ENCODE measurements around the gene POLR3A. TPM values are rescaled to one million over a fixed set of nuclear protein-coding genes. Genes with fewer than 3 reads are reported as not detected.
A peak's percentile ranks its signal among the peaks of the same experiment; 100 is the strongest.
"Not testable (repeated sequence)": the region's sequence is repeated elsewhere in the genome, so short reads cannot be mapped to it uniquely, and the experiment has no call there.

The POLR3A gene
- total RNA-seq, 2 experiments from 2014 or later: 17.7 to 20.8 TPM

DNA sequence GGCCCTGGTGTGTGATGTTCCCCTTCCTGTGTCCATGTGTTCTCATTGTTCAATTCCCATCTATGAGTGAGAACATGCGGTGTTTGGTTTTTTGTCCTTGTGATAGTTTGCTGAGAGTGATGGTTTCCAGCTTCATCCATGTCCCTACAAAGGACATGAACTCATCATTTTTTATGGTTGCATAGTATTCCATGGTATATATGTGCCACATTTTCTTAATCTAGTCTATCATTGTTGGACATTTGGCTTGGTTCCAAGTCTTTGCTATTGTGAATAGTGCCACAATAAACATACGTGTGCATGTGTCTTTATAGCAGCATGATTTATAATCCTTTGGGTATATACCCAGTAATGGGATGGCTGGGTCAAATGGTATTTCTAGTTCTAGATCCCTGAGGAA is 35.6 kb upstream of the POLR3A start:
- DNase-seq; H3K36me3 Mint-ChIP-seq; H3K4me3 Mint-ChIP-seq; H3K27me3 Mint-ChIP-seq; H3K9me3 Mint-ChIP-seq (ENCODE audit: low read depth); H3K27ac Mint-ChIP-seq; ATAC-seq: not testable (repeated sequence)
- CTCF ChIA-PET: interaction anchor here (0.6 kb wide), 1 partner anchor 74 kb away, joined by 3 read pairs; no protein-coding TSS in a partner anchor
- peaks cover 34% of the 10 kb centered on the region for H3K4me1 Mint-ChIP-seq

GRCh38 chr10:78063236-78063635 is 33.9 kb upstream of the POLR3A start:
- H3K36me3 Mint-ChIP-seq: no peaks in the 10 kb centered on the region
- H3K4me3 Mint-ChIP-seq: no peak overlapping the region
- no peak overlapping the region for H3K27ac Mint-ChIP-seq
- H3K27me3 Mint-ChIP-seq: no peaks in the 10 kb centered on the region
- CTCF ChIA-PET: interaction anchor here (1.2 to 3.2 kb wide), 2 partner anchors 17 to 594 kb away, joined by 3 to 22 read pairs; no protein-coding TSS in a partner anchor
- no peak for ATAC-seq
- H3K9me3 Mint-ChIP-seq (ENCODE audit: low read depth): no peaks in the 10 kb centered on the region
- H3K4me1 Mint-ChIP-seq: peaks cover 34% of the 10 kb centered on the region
- no peak for DNase-seq

GRCh38 chr10:78062296-78062695 is 33.0 kb upstream of the POLR3A start:
- Mint-ChIP-seq H3K27me3 (no peaks in the 10 kb centered on the region), H3K4me3 (peak overlapping the region; percentile 11), H3K9me3 (ENCODE audit: low read depth) (no peaks in the 10 kb centered on the region), H3K27ac (peak overlapping the region; percentile 72), H3K4me1 (peaks cover 34% of the 10 kb centered on the region), H3K36me3 (no peaks in the 10 kb centered on the region)
- CTCF ChIA-PET: interaction anchor here (1.2 to 3.2 kb wide), 2 partner anchors 16 to 595 kb away, joined by 3 to 22 read pairs; no protein-coding TSS in a partner anchor
- peak; percentile 68 for DNase-seq
- peak; percentile 81 for ATAC-seq

- peaks cover 25% of the 10 kb centered on the region for H3K4me1 Mint-ChIP-seq
- ATAC-seq (no peak), DNase-seq (no peak)
- no peak overlapping the region for H3K4me3 Mint-ChIP-seq
- H3K9me3 Mint-ChIP-seq (ENCODE audit: low read depth): no peaks in the 10 kb centered on the region
- CTCF ChIA-PET: no interaction called here
- no peaks in the 10 kb centered on the region for H3K27me3 Mint-ChIP-seq
- no peak overlapping the region for H3K27ac Mint-ChIP-seq
- no peaks in the 10 kb centered on the region for H3K36me3 Mint-ChIP-seq
Observed at GRCh38 chr10:78059906-78060702, 30.8 kb upstream of the POLR3A start.

GRCh38 chr10:78058562-78058961 is 29.2 kb upstream of the POLR3A start:
- DNase-seq (no peak), ATAC-seq (no peak)
- CTCF ChIA-PET: interaction anchor here (3.6 kb wide), 1 partner anchor 11 kb away, joined by 14 read pairs; no protein-coding TSS in a partner anchor
- Mint-ChIP-seq H3K36me3 (no peaks in the 10 kb centered on the region), H3K27me3 (no peaks in the 10 kb centered on the region), H3K4me3 (no peak overlapping the region), H3K27ac (no peak overlapping the region), H3K9me3 (ENCODE audit: low read depth) (no peaks in the 10 kb centered on the region), H3K4me1 (peaks cover 23% of the 10 kb centered on the region)

DNA sequence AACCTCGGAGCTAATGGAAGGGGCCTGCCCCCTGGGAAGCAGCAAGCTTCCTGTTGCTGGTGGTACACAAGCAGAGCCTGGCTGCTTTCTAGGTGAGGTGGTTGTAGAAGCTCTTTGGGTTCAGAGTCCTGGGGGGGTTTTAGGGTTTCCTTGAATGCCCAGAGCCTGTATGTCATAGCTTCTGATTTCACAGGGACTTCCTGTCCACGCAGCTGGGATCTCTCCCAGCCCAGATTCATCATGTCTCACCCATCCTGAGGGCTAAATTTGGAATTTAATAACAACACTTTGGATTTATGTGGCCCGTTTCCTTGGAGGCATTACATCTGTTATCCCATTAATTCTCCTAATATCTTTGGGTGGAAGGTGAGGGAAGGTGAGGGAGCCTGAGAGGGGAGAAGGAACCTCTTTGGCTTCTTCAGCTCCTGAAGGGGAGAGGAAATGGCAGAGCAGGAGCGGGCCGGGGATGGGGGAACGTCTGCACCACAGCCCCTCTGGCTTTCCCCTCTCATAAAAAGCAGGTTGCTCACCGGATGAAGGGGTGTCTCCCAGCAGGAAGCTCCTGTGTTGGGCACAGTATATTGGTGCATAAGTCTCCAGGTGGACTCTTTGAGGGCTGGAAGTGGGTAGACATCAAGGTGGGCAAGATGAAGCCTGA is 24.0 kb upstream of the POLR3A start:
- Mint-ChIP-seq H3K36me3 (no peaks in the 10 kb centered on the region), H3K4me3 (no peak overlapping the region), H3K27ac (no peak overlapping the region), H3K27me3 (no peaks in the 10 kb centered on the region), H3K9me3 (ENCODE audit: low read depth) (no peaks in the 10 kb centered on the region), H3K4me1 (no peaks in the 10 kb centered on the region)
- no peak for ATAC-seq
- no peak for DNase-seq
- CTCF ChIA-PET: no interaction called here

DNA sequence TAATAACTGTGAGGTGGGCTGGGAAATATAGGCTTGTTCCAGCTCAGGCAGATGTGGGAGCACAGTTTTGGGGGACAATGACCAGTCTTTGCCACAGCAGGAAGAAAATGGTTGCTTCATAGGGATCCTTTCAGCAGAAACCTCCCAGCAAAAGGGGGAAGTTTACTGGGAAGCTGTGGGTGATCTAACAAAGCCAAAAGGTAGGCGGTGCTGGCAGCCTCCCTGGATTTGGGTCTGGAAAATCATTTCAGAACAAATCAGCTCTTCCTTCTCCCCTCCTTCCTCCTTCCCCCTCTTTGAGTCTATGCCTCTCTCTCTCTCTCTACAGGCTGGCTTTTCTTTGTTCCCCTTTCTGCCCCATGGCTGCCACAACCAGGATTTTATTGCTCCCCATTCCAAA is 20.5 kb upstream of the POLR3A start:
- Mint-ChIP-seq H3K4me3 (no peak overlapping the region), H3K27me3 (no peaks in the 10 kb centered on the region), H3K9me3 (ENCODE audit: low read depth) (no peaks in the 10 kb centered on the region), H3K27ac (no peak overlapping the region), H3K36me3 (no peaks in the 10 kb centered on the region), H3K4me1 (peaks cover 12% of the 10 kb centered on the region)
- CTCF ChIA-PET: interaction anchor here (1.2 kb wide), 1 partner anchor 1146 kb away, joined by 4 read pairs; no protein-coding TSS in a partner anchor
- ATAC-seq (no peak), DNase-seq (no peak)

- CTCF ChIA-PET: interaction anchor here (0.6 to 3.2 kb wide), 34 partner anchors 10 to 1160 kb away, joined by 3 to 29 read pairs (median 4); partner anchors contain the start of gene POLR3A
- no peaks in the 10 kb centered on the region for H3K27me3 Mint-ChIP-seq
- H3K27ac Mint-ChIP-seq: no peak overlapping the region
Observed at GRCh38 chr10:78047314-78047891, 18.1 kb upstream of the POLR3A start.

DNA sequence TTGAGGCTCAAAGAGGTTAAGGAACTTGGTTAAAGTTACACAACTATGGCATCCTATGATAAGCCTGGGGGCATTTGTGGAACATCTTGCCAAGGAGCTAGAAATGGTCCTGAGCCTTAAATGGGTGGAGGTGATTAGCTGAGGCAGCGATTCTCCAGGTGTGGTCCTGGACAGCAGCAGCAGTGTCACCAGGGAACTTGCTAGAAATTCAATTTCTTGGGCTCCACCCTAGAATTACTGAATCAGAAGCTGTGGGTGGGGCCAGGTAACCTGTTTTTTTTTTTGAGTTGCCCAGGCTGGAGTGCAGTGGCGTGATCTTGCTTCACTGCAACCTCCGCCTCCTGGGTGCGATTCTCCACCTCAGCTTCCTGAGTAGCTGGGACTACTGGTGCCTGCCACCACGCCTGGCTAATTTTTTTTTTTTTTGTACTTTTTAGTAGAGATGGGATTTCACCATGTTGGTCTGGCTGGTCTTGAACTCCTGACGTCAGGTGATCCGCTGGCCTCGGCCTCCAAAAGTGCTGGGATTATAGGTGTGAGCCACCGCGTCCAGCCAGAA is 17.5 kb upstream of the POLR3A start:
- CTCF ChIA-PET: interaction anchor here (0.7 to 3.2 kb wide), 32 partner anchors 10 to 1160 kb away, joined by 3 to 29 read pairs (median 4); partner anchors contain the start of gene POLR3A
- Mint-ChIP-seq H3K4me3 (no peak overlapping the region), H3K36me3 (peaks cover 9% of the 10 kb centered on the region), H3K4me1 (peaks cover 29% of the 10 kb centered on the region), H3K27ac (no peak overlapping the region), H3K27me3 (no peaks in the 10 kb centered on the region), H3K9me3 (ENCODE audit: low read depth) (no peaks in the 10 kb centered on the region)
- no peak for DNase-seq
- ATAC-seq: peak; percentile 6

More at GRCh38 chr10:78047314-78047891, 18.1 kb upstream of the POLR3A start:
- no peaks in the 10 kb centered on the region for H3K9me3 Mint-ChIP-seq (ENCODE audit: low read depth)
- peak; percentile 86 for ATAC-seq
- no peak overlapping the region for H3K4me3 Mint-ChIP-seq
- H3K36me3 Mint-ChIP-seq: peaks cover 5% of the 10 kb centered on the region
- peak; percentile 89 for DNase-seq
- H3K4me1 Mint-ChIP-seq: peaks cover 27% of the 10 kb centered on the region

DNA sequence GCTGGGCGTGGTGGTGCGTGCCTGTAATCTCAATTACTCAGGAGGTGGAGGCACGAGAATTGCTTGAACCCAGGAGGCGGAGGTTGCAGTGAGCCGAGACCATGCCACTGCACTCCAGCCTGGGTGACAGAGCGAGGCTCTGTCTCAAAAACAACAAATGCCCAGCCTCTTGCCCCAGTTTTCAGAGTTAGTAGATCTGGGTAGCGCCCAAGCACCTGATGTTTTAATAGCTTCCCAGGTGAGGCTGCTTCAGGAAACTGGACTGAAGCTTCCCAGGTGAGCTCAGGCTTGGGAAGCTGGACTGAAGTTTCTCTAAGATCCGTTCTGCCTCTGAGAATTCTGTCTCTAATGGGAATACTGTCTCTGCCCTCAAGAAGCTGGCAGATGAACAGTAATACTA is 16.5 kb upstream of the POLR3A start:
- CTCF ChIA-PET: interaction anchor here (1.0 to 3.2 kb wide), 7 partner anchors 9 to 1156 kb away, joined by 3 to 29 read pairs (median 7); no protein-coding TSS in a partner anchor
- Mint-ChIP-seq H3K36me3 (peaks cover 19% of the 10 kb centered on the region), H3K4me1 (peaks cover 34% of the 10 kb centered on the region), H3K27me3 (no peaks in the 10 kb centered on the region), H3K4me3 (no peak overlapping the region), H3K9me3 (ENCODE audit: low read depth) (no peaks in the 10 kb centered on the region), H3K27ac (no peak overlapping the region)
- DNase-seq (no peak), ATAC-seq (no peak)

- peak; percentile 66 for DNase-seq
Observed at GRCh38 chr10:78045237-78045636, 15.9 kb upstream of the POLR3A start.

DNA sequence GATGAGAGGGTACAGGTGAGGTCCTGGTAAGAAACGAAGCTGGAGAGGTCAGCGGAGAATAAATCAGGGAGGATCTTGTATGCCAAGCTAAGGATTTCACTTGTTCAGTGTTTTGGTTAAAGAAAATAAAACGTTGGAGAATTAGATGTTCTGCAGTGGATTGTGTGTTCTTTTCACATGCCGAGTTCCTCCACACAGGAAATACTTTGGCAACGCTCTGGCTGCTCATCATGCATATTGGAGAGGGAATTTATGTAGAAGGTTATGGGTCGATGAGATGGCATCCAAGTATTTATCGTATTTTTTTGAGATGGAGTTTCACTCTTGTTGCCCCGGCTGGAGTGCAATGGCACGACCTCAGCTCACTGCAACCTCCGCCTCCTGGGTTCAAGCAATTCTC is 15.4 kb upstream of the POLR3A start:
- ATAC-seq (no peak), DNase-seq (no peak)
- H3K27me3 Mint-ChIP-seq: no peaks in the 10 kb centered on the region
- H3K27ac Mint-ChIP-seq: no peak overlapping the region
- peaks cover 41% of the 10 kb centered on the region for H3K4me1 Mint-ChIP-seq
- CTCF ChIA-PET: interaction anchor here (3.1 kb wide), 1 partner anchor 8 kb away, joined by 21 read pairs; no protein-coding TSS in a partner anchor
- H3K4me3 Mint-ChIP-seq: no peak overlapping the region
- peaks cover 28% of the 10 kb centered on the region for H3K36me3 Mint-ChIP-seq
- no peaks in the 10 kb centered on the region for H3K9me3 Mint-ChIP-seq (ENCODE audit: low read depth)

More at GRCh38 chr10:78045237-78045636, 15.9 kb upstream of the POLR3A start:
- CTCF ChIA-PET: interaction anchor here (1.0 to 3.2 kb wide), 5 partner anchors 9 to 1157 kb away, joined by 3 to 29 read pairs (median 21); no protein-coding TSS in a partner anchor
- Mint-ChIP-seq H3K27me3 (no peaks in the 10 kb centered on the region), H3K36me3 (peaks cover 25% of the 10 kb centered on the region), H3K9me3 (ENCODE audit: low read depth) (no peaks in the 10 kb centered on the region), H3K4me3 (no peak overlapping the region), H3K4me1 (peaks cover 38% of the 10 kb centered on the region), H3K27ac (peak overlapping the region; percentile 37)
- peak; percentile 62 for ATAC-seq

GRCh38 chr10:78044179-78044578 is 14.9 kb upstream of the POLR3A start:
- Mint-ChIP-seq H3K36me3 (peaks cover 33% of the 10 kb centered on the region), H3K4me1 (peaks cover 46% of the 10 kb centered on the region), H3K4me3 (no peak overlapping the region), H3K9me3 (ENCODE audit: low read depth) (no peaks in the 10 kb centered on the region), H3K27ac (peak overlapping the region; percentile 19), H3K27me3 (no peaks in the 10 kb centered on the region)
- DNase-seq (no peak), ATAC-seq (no peak)
- CTCF ChIA-PET: no interaction called here
